Astrocyte (in vitro differentiated cells and primary cell): ENCODE results near the gene CDH23.

Experiments
- EZH2 ChIP-seq: IDR thresholded peaks from 2 replicates; pipeline ENCODE4 v1.6.1; 2012; ENCODE audit warnings: mild to moderate bottlenecking, low read length, inconsistent platforms; ENCODE audit not compliant: insufficient read depth
- TF ChIP-seq, protein P1 (sequence below): IDR thresholded peaks from 2 replicates; pipeline ENCODE4 v1.5.1; 2011; ENCODE audit warnings: low read depth, mild to moderate bottlenecking, inconsistent platforms, low read length, moderate library complexity; ENCODE audit not compliant: insufficient read depth

DNA sequence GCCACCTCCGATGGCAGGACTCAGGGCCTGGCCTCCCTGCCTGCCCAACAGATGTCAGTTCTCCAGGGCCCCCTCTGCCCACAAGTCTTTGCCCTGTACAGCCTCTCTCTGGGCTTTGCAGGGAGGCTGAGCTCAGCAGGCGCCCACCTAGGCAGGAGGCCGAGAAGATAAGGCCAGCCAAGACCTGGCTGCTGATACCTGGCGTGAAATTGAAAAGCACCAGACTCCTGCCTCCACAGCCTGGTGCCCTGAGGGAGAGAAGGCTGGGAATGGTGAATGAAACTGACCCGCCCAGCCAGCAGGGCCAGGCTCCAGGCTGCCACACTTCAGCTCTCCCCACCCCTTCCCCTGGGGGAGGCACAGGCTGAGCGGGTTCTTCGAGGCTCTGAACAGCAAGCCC, 145.8 kb downstream of the CDH23 start:
- no peak for TF ChIP-seq EZH2
- TF ChIP-seq, protein P1, sequence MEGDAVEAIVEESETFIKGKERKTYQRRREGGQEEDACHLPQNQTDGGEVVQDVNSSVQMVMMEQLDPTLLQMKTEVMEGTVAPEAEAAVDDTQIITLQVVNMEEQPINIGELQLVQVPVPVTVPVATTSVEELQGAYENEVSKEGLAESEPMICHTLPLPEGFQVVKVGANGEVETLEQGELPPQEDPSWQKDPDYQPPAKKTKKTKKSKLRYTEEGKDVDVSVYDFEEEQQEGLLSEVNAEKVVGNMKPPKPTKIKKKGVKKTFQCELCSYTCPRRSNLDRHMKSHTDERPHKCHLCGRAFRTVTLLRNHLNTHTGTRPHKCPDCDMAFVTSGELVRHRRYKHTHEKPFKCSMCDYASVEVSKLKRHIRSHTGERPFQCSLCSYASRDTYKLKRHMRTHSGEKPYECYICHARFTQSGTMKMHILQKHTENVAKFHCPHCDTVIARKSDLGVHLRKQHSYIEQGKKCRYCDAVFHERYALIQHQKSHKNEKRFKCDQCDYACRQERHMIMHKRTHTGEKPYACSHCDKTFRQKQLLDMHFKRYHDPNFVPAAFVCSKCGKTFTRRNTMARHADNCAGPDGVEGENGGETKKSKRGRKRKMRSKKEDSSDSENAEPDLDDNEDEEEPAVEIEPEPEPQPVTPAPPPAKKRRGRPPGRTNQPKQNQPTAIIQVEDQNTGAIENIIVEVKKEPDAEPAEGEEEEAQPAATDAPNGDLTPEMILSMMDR: no peak
